ENCODE results near the gene LGALS3.

LGALS3 gene

GRCh38 chr14:55125403-55125802 is 3.6 kb upstream of the LGALS3 start:
- H3K36me3 Mint-ChIP-seq (ENCODE audit: low read depth) = no peaks in the 10 kb centered on the region
- no peaks in the 10 kb centered on the region for H3K9me3 Mint-ChIP-seq
- H3K27me3 Mint-ChIP-seq (ENCODE audit: low read depth) = peaks cover 50% of the 10 kb centered on the region
- H3K4me1 Mint-ChIP-seq = peaks cover 41% of the 10 kb centered on the region
- H3K27ac Mint-ChIP-seq = peak overlapping the region in 1 of 3 experiments; percentile 23
- peak overlapping the region in 1 of 3 experiments; percentile 39 for H3K4me3 Mint-ChIP-seq
- no peak for TF ChIP-seq CTCF (IDR thresholded peaks at IDR 0.05; ENCODE audit: unreplicated experiment in 3 of 3)

- peak overlapping the region in 2 of 3 experiments; percentile 2 to 52 for H3K27ac Mint-ChIP-seq
- no peaks in the 10 kb centered on the region for H3K36me3 Mint-ChIP-seq (ENCODE audit: low read depth)
- no peak for TF ChIP-seq CTCF (IDR thresholded peaks at IDR 0.05; ENCODE audit: unreplicated experiment in 3 of 3)
- no peak overlapping the region for H3K4me3 Mint-ChIP-seq
- H3K4me1 Mint-ChIP-seq = peaks cover 41% of the 10 kb centered on the region
- peaks cover 56% of the 10 kb centered on the region for H3K27me3 Mint-ChIP-seq (ENCODE audit: low read depth)
- H3K9me3 Mint-ChIP-seq = no peaks in the 10 kb centered on the region
Measured at GRCh38 chr14:55126034-55126433, 3.0 kb upstream of the LGALS3 start.

- peak overlapping the region in 2 of 3 experiments; percentile 1 to 5 for H3K4me3 Mint-ChIP-seq
- peak overlapping the region in 2 of 3 experiments; percentile 2 to 29 for H3K27ac Mint-ChIP-seq
- H3K4me1 Mint-ChIP-seq = peaks cover 39% of the 10 kb centered on the region
- TF ChIP-seq CTCF (IDR thresholded peaks at IDR 0.05; ENCODE audit: unreplicated experiment in 3 of 3) = no peak
- no peaks in the 10 kb centered on the region for H3K36me3 Mint-ChIP-seq (ENCODE audit: low read depth)
- peaks cover 66% of the 10 kb centered on the region for H3K27me3 Mint-ChIP-seq (ENCODE audit: low read depth)
- H3K9me3 Mint-ChIP-seq = no peaks in the 10 kb centered on the region
Measured at GRCh38 chr14:55126932-55127459, 2.1 kb upstream of the LGALS3 start.

- Mint-ChIP-seq H3K27ac (no peak overlapping the region), H3K9me3 (no peaks in the 10 kb centered on the region)
- TF ChIP-seq CTCF (IDR thresholded peaks at IDR 0.05; ENCODE audit: unreplicated experiment in 3 of 3) = no peak
Measured at GRCh38 chr14:55127460-55127951, 1.5 kb upstream of the LGALS3 start.

GRCh38 chr14:55128386-55129085 is 516 bp upstream of the LGALS3 start:
- Mint-ChIP-seq H3K27me3 (ENCODE audit: low read depth) (peaks cover 72% of the 10 kb centered on the region), H3K9me3 (no peaks in the 10 kb centered on the region), H3K36me3 (ENCODE audit: low read depth) (no peaks in the 10 kb centered on the region), H3K4me3 (peak overlapping the region; percentile 83 to 87 (median 83)), H3K27ac (no peak overlapping the region), H3K4me1 (peaks cover 26% of the 10 kb centered on the region)
- no peak for TF ChIP-seq CTCF (IDR thresholded peaks at IDR 0.05; ENCODE audit: unreplicated experiment in 3 of 3)

More at GRCh38 chr14:55127460-55127951, 1.5 kb upstream of the LGALS3 start:
- Mint-ChIP-seq H3K27me3 (ENCODE audit: low read depth) (peaks cover 71% of the 10 kb centered on the region), H3K36me3 (ENCODE audit: low read depth) (no peaks in the 10 kb centered on the region), H3K4me1 (peaks cover 34% of the 10 kb centered on the region), H3K4me3 (peak overlapping the region in 1 of 3 experiments; percentile 87)
